ENCODE measurements around the gene B3GNT5. TPM values are rescaled to one million over a fixed set of nuclear protein-coding genes. Genes with fewer than 3 reads are reported as not detected.
A peak's percentile ranks its signal among the peaks of the same experiment; 100 is the strongest.
"Not testable (repeated sequence)": the region's sequence is repeated elsewhere in the genome, so short reads cannot be mapped to it uniquely, and the experiment has no call there.

The B3GNT5 gene
- total RNA-seq, 2 experiments from 2014 or later = 0.67 to 0.71 TPM

GRCh38 chr3:183217548-183218332 lies 35.3 kb upstream of the B3GNT5 start:
- Mint-ChIP-seq H3K36me3 (ENCODE audit: low read depth) (no peaks in the 10 kb centered on the region), H3K4me1 (peaks cover 5% of the 10 kb centered on the region), H3K27ac (no peak overlapping the region), H3K9me3 (no peaks in the 10 kb centered on the region), H3K4me3 (no peak overlapping the region), H3K27me3 (no peaks in the 10 kb centered on the region)
- POLR2A ChIA-PET = no interaction called here
- no peak for DNase-seq
- CTCF ChIA-PET = interaction anchor here (1.0 to 1.5 kb wide), 2 partner anchors 165 to 479 kb away, joined by 4 read pairs; no protein-coding TSS in a partner anchor

GRCh38 chr3:183218826-183219225 lies 34.2 kb upstream of the B3GNT5 start:
- H3K27me3 Mint-ChIP-seq = no peaks in the 10 kb centered on the region
- H3K9me3 Mint-ChIP-seq = no peaks in the 10 kb centered on the region
- POLR2A ChIA-PET = no interaction called here
- no peaks in the 10 kb centered on the region for H3K36me3 Mint-ChIP-seq (ENCODE audit: low read depth)
- no peak overlapping the region for H3K4me3 Mint-ChIP-seq
- H3K4me1 Mint-ChIP-seq = peaks cover 11% of the 10 kb centered on the region
- no peak for DNase-seq
- CTCF ChIA-PET = interaction anchor here (0.6 kb wide), 1 partner anchor 795 kb away, joined by 3 read pairs; no protein-coding TSS in a partner anchor
- H3K27ac Mint-ChIP-seq = peak overlapping the region; percentile 6

- CTCF ChIA-PET = interaction anchor here (0.6 kb wide), 1 partner anchor 166 kb away, joined by 3 read pairs; no protein-coding TSS in a partner anchor
- H3K4me1 Mint-ChIP-seq = peaks cover 26% of the 10 kb centered on the region
- no peak overlapping the region for H3K4me3 Mint-ChIP-seq
- H3K9me3 Mint-ChIP-seq = no peaks in the 10 kb centered on the region
- no peaks in the 10 kb centered on the region for H3K36me3 Mint-ChIP-seq (ENCODE audit: low read depth)
- no peak for DNase-seq
- H3K27me3 Mint-ChIP-seq = no peaks in the 10 kb centered on the region
- H3K27ac Mint-ChIP-seq = no peak overlapping the region
- POLR2A ChIA-PET = no interaction called here
Observed at GRCh38 chr3:183220828-183221227, 32.2 kb upstream of the B3GNT5 start.

- Mint-ChIP-seq H3K27me3 (no peaks in the 10 kb centered on the region), H3K4me3 (no peak overlapping the region), H3K27ac (no peak overlapping the region), H3K36me3 (ENCODE audit: low read depth) (peaks cover 3% of the 10 kb centered on the region), H3K4me1 (peaks cover 26% of the 10 kb centered on the region), H3K9me3 (no peaks in the 10 kb centered on the region)
- ChIA-PET POLR2A (no interaction called here), CTCF (interaction anchor here (0.9 kb wide), 1 partner anchor 163 kb away, joined by 3 read pairs; no protein-coding TSS in a partner anchor)
- DNase-seq = no peak
Observed at GRCh38 chr3:183222631-183223235, 30.3 kb upstream of the B3GNT5 start.

- no peaks in the 10 kb centered on the region for H3K9me3 Mint-ChIP-seq
- H3K36me3 Mint-ChIP-seq (ENCODE audit: low read depth) = peaks cover 3% of the 10 kb centered on the region
- ChIA-PET POLR2A (interaction anchor here (0.6 kb wide), 1 partner anchor 36 kb away, joined by 3 read pairs; no protein-coding TSS in a partner anchor), CTCF (interaction anchor here (0.5 to 1.4 kb wide), 4 partner anchors 8 to 732 kb away, joined by 3 to 4 read pairs (median 3); no protein-coding TSS in a partner anchor)
- peak; percentile 66 for DNase-seq
- peaks cover 21% of the 10 kb centered on the region for H3K4me1 Mint-ChIP-seq
- H3K27me3 Mint-ChIP-seq = no peaks in the 10 kb centered on the region
- peak overlapping the region; percentile 76 for H3K27ac Mint-ChIP-seq
- H3K4me3 Mint-ChIP-seq = peak overlapping the region; percentile 51
Observed at GRCh38 chr3:183224180-183224970, 28.7 kb upstream of the B3GNT5 start.

GRCh38 chr3:183226333-183226890 lies 26.6 kb upstream of the B3GNT5 start:
- Mint-ChIP-seq H3K4me3 (no peak overlapping the region), H3K27me3 (no peaks in the 10 kb centered on the region), H3K36me3 (ENCODE audit: low read depth) (peaks cover 3% of the 10 kb centered on the region), H3K9me3 (no peaks in the 10 kb centered on the region), H3K27ac (no peak overlapping the region), H3K4me1 (peaks cover 21% of the 10 kb centered on the region)
- no peak for DNase-seq
- POLR2A ChIA-PET = no interaction called here
- CTCF ChIA-PET = no interaction called here

- H3K4me1 Mint-ChIP-seq = peaks cover 21% of the 10 kb centered on the region
- no peaks in the 10 kb centered on the region for H3K9me3 Mint-ChIP-seq
- no peaks in the 10 kb centered on the region for H3K27me3 Mint-ChIP-seq
- no peak overlapping the region for H3K27ac Mint-ChIP-seq
- ChIA-PET CTCF (no interaction called here), POLR2A (no interaction called here)
- no peak overlapping the region for H3K4me3 Mint-ChIP-seq
- H3K36me3 Mint-ChIP-seq (ENCODE audit: low read depth) = peaks cover 3% of the 10 kb centered on the region
- DNase-seq = no peak
Observed at GRCh38 chr3:183227586-183227985, 25.5 kb upstream of the B3GNT5 start.

GRCh38 chr3:183229178-183229577 lies 23.9 kb upstream of the B3GNT5 start:
- H3K27ac Mint-ChIP-seq = no peak overlapping the region
- ChIA-PET CTCF (interaction anchor here (0.6 kb wide), 1 partner anchor 56 kb away, joined by 5 read pairs; no protein-coding TSS in a partner anchor), POLR2A (no interaction called here)
- no peak for DNase-seq
- no peaks in the 10 kb centered on the region for H3K9me3 Mint-ChIP-seq
- H3K27me3 Mint-ChIP-seq = no peaks in the 10 kb centered on the region
- H3K36me3 Mint-ChIP-seq (ENCODE audit: low read depth) = peaks cover 3% of the 10 kb centered on the region
- H3K4me1 Mint-ChIP-seq = peaks cover 14% of the 10 kb centered on the region
- H3K4me3 Mint-ChIP-seq = no peak overlapping the region

- H3K9me3 Mint-ChIP-seq; CTCF ChIA-PET; H3K4me3 Mint-ChIP-seq; POLR2A ChIA-PET; DNase-seq; H3K4me1 Mint-ChIP-seq; H3K27me3 Mint-ChIP-seq; H3K36me3 Mint-ChIP-seq (ENCODE audit: low read depth); H3K27ac Mint-ChIP-seq: not testable (repeated sequence)
Observed at GRCh38 chr3:183230251-183230650, 22.8 kb upstream of the B3GNT5 start.

GRCh38 chr3:183230826-183231225 lies 22.2 kb upstream of the B3GNT5 start:
- Mint-ChIP-seq H3K27ac (no peak overlapping the region), H3K9me3 (no peaks in the 10 kb centered on the region), H3K4me3 (no peak overlapping the region), H3K4me1 (peaks cover 3% of the 10 kb centered on the region), H3K36me3 (ENCODE audit: low read depth) (peaks cover 3% of the 10 kb centered on the region), H3K27me3 (no peaks in the 10 kb centered on the region)
- ChIA-PET CTCF (no interaction called here), POLR2A (no interaction called here)
- no peak for DNase-seq

- no peaks in the 10 kb centered on the region for H3K36me3 Mint-ChIP-seq (ENCODE audit: low read depth)
- no peaks in the 10 kb centered on the region for H3K9me3 Mint-ChIP-seq
- ChIA-PET POLR2A (no interaction called here), CTCF (interaction anchor here (0.5 kb wide), 1 partner anchor 139 kb away, joined by 3 read pairs; no protein-coding TSS in a partner anchor)
- no peak overlapping the region for H3K4me3 Mint-ChIP-seq
- no peak overlapping the region for H3K27ac Mint-ChIP-seq
- H3K4me1 Mint-ChIP-seq = peaks cover 3% of the 10 kb centered on the region
- DNase-seq = no peak
- no peaks in the 10 kb centered on the region for H3K27me3 Mint-ChIP-seq
Observed at GRCh38 chr3:183233966-183234365, 19.1 kb upstream of the B3GNT5 start.

- POLR2A ChIA-PET = no interaction called here
- H3K27me3 Mint-ChIP-seq = no peaks in the 10 kb centered on the region
- H3K9me3 Mint-ChIP-seq = peaks cover 28% of the 10 kb centered on the region
- H3K4me3 Mint-ChIP-seq = no peak overlapping the region
- no peak overlapping the region for H3K27ac Mint-ChIP-seq
- DNase-seq = no peak
- CTCF ChIA-PET = interaction anchor here (0.6 to 1.5 kb wide), 2 partner anchors 14 to 89 kb away, joined by 3 read pairs; no protein-coding TSS in a partner anchor
- H3K36me3 Mint-ChIP-seq (ENCODE audit: low read depth) = peaks cover 12% of the 10 kb centered on the region
- peaks cover under 1% of the 10 kb centered on the region for H3K4me1 Mint-ChIP-seq
Observed at GRCh38 chr3:183239046-183239445, 14.0 kb upstream of the B3GNT5 start.

All from activated CD4-positive, alpha-beta T cell treated with anti-CD3 and anti-CD28 coated beads, Interleukin-2, amount 10 ng/mL, durations not matched to agents 7 days and 5 days (primary cell).